Right atrium auricular region (tissue), 2 donors: ENCODE measurements around the gene DNAJB14. TPM values are rescaled to one million over a fixed set of nuclear protein-coding genes. Genes with fewer than 3 reads are reported as not detected.

Experiments used
- DNase-seq: peaks from one replicate; pipeline ENCODE4 v3.0.0-alpha.2; 2019; ENCODE audit warnings: low spot score
- H3K27ac ChIP-seq, 2 donors: fragments of 200-600 bp; sonication (generic); 1 replicate in 1 of 2; 2 replicates in 1 of 2; pipeline ENCODE4 v1.5.1; 2016 to 2019
- H3K27me3 ChIP-seq, 2 donors: fragments of 200-600 bp; sonication (generic); one replicate each; pipeline versions ENCODE4 v1.5.1 to v1.6.0; 2017 to 2019
- H3K36me3 ChIP-seq: fragments of 200-600 bp; sonication (generic); one replicate; pipeline ENCODE4 v1.5.1; 2016
- H3K4me1 ChIP-seq, 2 donors: fragments of 200-600 bp; sonication (generic); one replicate each; pipeline versions ENCODE4 v1.5.1 to v1.6.0; 2017 to 2019
- H3K4me3 ChIP-seq, 2 donors: fragments of 200-600 bp; sonication (generic); 1 replicate in 1 of 2; 2 replicates in 1 of 2; pipeline ENCODE4 v1.5.1; 2017 to 2019; ENCODE audit warnings: mild to moderate bottlenecking in 1 of 2, moderate library complexity in 1 of 2
- H3K9me3 ChIP-seq, 2 donors: fragments of 200-600 bp; sonication (generic); one replicate each; pipeline ENCODE4 v1.5.1; 2019
- CTCF ChIP-seq, 2 donors: fragments of 200-600 bp; sonication (generic); IDR thresholded peaks; one replicate each; pipeline ENCODE4 v1.5.1; 2019; ENCODE audit warnings: antibody characterized with exemption in 2 of 2
- total RNA-seq, 2 donors: library from RNA; depleted of rRNA; stranded (reverse); fragments of >200 nt; gene quantifications; one replicate each; pipeline ENCODE4 v1.1.0, GENCODE V29; 2016

DNAJB14 gene
- total RNA-seq, 2 donors from 2014 or later, result 13.9 to 15.1 TPM

DNA sequence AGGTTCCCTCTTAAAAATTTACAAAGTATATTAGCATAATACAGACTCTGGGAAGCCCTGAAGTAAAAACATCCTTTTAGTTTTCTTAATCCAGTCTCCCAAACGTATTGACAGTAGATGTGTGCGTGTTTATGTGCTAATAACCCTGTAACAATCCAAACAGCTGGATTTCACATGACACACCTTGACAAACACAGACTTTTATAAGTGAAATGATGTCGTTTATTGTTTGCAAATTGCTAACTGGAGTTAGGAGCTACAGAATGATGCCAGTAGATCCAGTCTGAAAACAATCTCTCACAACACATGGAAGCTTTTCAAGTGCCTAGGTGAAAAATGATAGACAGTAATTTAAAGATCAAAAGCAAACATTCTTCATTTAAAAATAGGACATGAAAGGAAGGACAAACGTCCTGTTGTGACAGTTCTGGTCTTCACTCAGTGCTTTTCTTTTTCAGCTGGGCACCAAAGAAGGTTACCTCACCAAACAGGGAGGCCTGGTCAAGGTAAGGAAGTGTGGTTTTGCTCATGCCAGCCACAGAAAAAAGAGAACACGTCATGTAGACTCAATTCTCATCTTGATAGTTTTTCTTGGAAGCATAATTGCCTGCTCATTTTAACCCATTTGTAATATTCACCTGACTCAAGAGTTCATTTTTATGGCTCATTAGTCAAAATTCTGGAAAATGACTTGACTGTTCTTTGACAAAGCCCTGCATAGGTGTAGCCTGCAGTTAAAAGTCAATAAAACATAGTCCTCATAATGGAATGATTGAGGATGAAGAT, 85.1 kb downstream of the DNAJB14 start:
- no peaks in the 10 kb centered on the region for H3K27me3 ChIP-seq
- no peaks in the 10 kb centered on the region for H3K4me1 ChIP-seq
- no peak overlapping the region for H3K4me3 ChIP-seq
- no peaks in the 10 kb centered on the region for H3K36me3 ChIP-seq
- no peak for DNase-seq
- no peak overlapping the region for H3K27ac ChIP-seq
- TF ChIP-seq CTCF (IDR thresholded peaks at IDR 0.05), result no peak
- no peaks in the 10 kb centered on the region for H3K9me3 ChIP-seq

- Histone ChIP-seq H3K27ac (no peak overlapping the region), H3K9me3 (no peaks in the 10 kb centered on the region), H3K27me3 (no peaks in the 10 kb centered on the region), H3K4me1 (no peaks in the 10 kb centered on the region), H3K4me3 (no peak overlapping the region), H3K36me3 (no peaks in the 10 kb centered on the region)
- no peak for TF ChIP-seq CTCF (IDR thresholded peaks at IDR 0.05)
- no peak for DNase-seq
Observed at GRCh38 chr4:99860521-99860920, 85.9 kb downstream of the DNAJB14 start.

DNA sequence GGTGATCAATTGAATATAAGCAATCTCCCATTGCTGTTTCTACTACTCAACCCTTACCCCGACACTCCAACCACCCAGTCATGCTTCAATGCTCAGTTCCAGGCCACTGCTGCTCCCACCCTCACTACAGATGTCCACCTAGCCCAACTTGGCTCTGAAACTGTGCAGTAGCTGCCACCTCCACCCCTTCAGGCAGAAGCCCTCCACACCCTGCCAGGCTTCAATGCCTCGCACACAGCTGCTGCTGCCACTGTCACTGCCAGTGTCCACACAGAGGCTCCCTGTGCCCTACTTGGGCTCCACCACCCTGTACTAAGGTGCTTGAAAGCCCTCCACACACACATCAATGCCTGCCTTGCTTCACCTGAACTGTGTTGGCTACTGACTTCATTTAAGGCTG, 86.8 kb downstream of the DNAJB14 start:
- TF ChIP-seq CTCF (IDR thresholded peaks at IDR 0.05), result no peak
- Histone ChIP-seq H3K27ac (no peak overlapping the region), H3K27me3 (no peaks in the 10 kb centered on the region), H3K4me1 (no peaks in the 10 kb centered on the region), H3K4me3 (no peak overlapping the region), H3K9me3 (no peaks in the 10 kb centered on the region), H3K36me3 (no peaks in the 10 kb centered on the region)
- no peak for DNase-seq

DNA sequence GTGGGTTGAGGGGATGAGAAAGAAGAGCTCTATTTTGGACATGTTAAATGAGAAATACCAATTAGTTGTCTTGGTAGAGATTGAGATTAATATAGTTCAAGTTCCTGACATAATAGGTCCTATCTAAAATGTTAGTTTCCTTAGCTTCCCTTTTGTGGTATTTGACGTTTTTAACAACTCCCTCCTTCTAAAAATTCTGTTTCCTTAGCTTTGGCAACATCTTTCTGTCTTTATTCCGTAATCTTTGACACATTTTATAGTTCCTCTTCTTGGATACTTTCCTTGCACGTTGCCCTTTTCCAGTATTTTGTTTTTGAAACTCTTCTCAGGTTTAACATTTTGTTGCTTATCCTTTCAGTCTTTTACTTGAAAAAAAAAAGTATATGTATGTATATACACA, 89.1 kb downstream of the DNAJB14 start:
- H3K27ac ChIP-seq, result no peak overlapping the region
- DNase-seq, result no peak
- no peaks in the 10 kb centered on the region for H3K36me3 ChIP-seq
- no peaks in the 10 kb centered on the region for H3K27me3 ChIP-seq
- no peak overlapping the region for H3K4me3 ChIP-seq
- no peaks in the 10 kb centered on the region for H3K9me3 ChIP-seq
- H3K4me1 ChIP-seq, result no peaks in the 10 kb centered on the region
- no peak for TF ChIP-seq CTCF (IDR thresholded peaks at IDR 0.05)

- TF ChIP-seq CTCF (IDR thresholded peaks at IDR 0.05), result no peak
- no peaks in the 10 kb centered on the region for H3K4me1 ChIP-seq
- H3K27me3 ChIP-seq, result no peaks in the 10 kb centered on the region
- peak overlapping the region in 1 of 2 donors; percentile 28 for H3K27ac ChIP-seq
- H3K36me3 ChIP-seq, result no peaks in the 10 kb centered on the region
- no peak for DNase-seq
- H3K9me3 ChIP-seq, result no peaks in the 10 kb centered on the region
- H3K4me3 ChIP-seq, result no peak overlapping the region
Observed at GRCh38 chr4:99856166-99856565, 90.3 kb downstream of the DNAJB14 start.

- no peaks in the 10 kb centered on the region for H3K4me1 ChIP-seq
- no peaks in the 10 kb centered on the region for H3K9me3 ChIP-seq
- TF ChIP-seq CTCF (IDR thresholded peaks at IDR 0.05), result no peak
- DNase-seq, result no peak
- no peak overlapping the region for H3K27ac ChIP-seq
- H3K27me3 ChIP-seq, result no peaks in the 10 kb centered on the region
- no peaks in the 10 kb centered on the region for H3K36me3 ChIP-seq
- H3K4me3 ChIP-seq, result no peak overlapping the region
Observed at GRCh38 chr4:99855678-99856077, 90.7 kb downstream of the DNAJB14 start.
